GM21529 (cell line): ENCODE measurements around the gene DNAJB6.

ENCODE experiments used
- ATAC-seq: cut with Tn5 transposase; IDR thresholded peaks from one replicate; pipeline ENCODE4 v1.9.1; 2021; ENCODE audit not compliant: unreplicated experiment

Gene DNAJB6

GRCh38 chr7:157407512-157408257, 70.9 kb downstream of the DNAJB6 start:
- ATAC-seq: no peak

DNA sequence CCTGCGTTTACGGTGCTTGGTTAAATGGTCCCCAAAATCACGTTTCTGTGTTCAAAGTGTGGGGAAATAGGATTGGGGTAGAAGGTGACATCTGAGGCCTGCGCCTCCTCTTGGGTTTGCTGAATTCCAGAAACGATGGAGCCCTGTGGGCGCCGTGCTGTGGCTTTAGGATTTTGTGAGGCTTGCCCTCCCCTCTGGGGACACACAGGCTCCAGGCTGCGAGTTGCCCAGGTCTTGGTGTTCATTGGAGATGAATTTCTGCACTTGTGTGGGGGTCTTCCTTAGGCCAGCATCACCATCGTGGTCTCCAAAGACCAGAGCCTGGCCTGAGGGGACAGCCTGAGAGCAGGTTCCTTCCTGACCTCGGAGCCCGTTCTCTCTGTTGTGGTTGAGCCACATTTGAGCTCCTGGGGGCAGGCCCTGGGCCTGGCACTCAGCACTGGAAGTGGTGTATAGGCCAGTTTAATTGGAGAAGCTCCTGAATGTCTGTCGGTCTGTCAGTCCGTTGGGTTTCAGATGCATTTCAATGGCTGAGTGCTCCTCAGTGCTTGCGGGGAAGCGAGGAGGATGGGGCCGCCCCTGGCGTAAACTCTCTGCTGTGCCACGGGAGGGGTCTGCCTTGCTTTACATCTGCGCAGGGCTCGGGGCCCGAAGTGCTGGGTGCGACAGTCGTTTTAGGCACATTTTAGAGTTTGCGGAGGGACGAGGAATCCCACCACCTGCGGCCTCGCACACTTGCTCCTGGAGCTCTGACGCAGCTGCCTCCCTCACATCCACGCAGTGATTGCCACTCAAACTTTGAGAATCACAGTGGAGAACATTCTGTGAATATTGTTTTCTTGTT, 71.7 kb downstream of the DNAJB6 start:
- no peak for ATAC-seq

GRCh38 chr7:157409149-157409752, 72.4 kb downstream of the DNAJB6 start:
- ATAC-seq: no peak

DNA sequence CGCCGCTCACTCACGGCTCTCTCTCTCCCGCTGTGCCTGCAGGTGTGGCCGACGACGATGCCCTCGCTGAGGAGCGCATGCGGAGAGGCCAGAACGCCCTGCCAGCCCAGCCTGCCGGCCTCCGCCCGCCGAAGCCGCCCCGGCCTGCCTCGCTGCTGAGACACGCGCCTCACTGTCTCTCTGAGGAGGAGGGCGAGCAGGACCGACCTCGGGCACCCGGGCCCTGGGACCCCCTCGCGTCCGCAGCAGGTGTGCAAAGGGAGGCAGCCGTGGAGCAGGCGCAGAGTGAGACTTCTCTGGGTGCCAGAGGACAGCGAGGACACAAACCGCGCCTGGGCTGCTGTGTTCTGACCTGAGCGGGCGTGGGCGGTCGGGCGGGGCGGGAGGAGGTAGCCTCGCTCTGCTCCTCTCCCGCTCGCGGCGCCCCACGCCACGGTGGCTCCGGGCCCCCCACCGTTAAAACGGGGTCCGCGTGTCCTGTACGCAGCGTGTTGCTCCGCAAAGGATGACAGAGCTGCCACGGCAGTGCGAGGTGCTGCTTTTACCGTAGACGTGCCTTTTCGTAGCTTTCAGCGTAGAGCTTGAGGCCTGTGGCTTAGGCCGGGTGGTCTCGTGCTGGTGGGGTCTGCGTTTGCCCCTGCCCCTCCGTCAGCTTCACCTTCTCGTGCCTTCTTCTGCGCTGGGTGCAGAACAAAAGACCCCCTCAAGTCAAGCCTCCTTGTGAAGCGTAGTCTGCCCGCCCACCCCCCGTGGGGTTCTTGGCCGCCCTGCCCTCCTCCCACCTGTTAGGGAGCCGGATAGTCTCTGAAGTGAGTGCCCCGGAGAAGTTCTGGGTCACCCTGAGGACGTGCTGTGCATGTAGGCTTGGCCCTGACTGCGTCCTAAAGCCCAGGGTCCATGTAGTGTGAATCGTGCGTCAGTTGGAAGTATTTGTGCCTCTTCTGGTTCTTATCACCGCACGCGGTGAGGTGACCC, 73.2 kb downstream of the DNAJB6 start:
- no peak for ATAC-seq

GRCh38 chr7:157410831-157411556, 74.2 kb downstream of the DNAJB6 start:
- no peak for ATAC-seq

DNA sequence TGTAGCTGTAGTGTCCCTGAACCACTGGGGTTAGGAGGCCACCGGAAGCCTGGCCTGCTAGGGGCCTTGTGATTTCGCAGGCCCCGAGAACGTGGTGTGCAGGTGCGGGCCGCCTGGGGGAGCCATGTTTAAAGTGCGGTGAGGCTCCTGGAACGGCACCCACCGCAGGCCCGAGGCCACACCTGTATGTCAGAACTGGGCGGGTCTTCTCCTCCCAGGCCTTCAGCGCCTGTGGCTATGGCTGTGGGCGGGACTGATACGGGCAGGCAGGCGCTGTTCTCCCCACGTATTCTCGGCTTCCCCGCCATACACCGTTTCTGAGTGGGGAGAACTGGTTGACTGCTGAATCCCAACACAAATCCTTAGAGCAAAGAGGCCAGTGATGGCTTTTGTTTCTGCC, 74.8 kb downstream of the DNAJB6 start:
- peak; percentile 73 for ATAC-seq

- peak; percentile 41 for ATAC-seq
Measured at GRCh38 chr7:157412021-157412443, 75.2 kb downstream of the DNAJB6 start.

- no peak for ATAC-seq
Measured at GRCh38 chr7:157412491-157413180, 75.8 kb downstream of the DNAJB6 start.

GRCh38 chr7:157413881-157414701, 77.3 kb downstream of the DNAJB6 start:
- ATAC-seq: no peak

GRCh38 chr7:157414702-157415096, 77.9 kb downstream of the DNAJB6 start:
- no peak for ATAC-seq

DNA sequence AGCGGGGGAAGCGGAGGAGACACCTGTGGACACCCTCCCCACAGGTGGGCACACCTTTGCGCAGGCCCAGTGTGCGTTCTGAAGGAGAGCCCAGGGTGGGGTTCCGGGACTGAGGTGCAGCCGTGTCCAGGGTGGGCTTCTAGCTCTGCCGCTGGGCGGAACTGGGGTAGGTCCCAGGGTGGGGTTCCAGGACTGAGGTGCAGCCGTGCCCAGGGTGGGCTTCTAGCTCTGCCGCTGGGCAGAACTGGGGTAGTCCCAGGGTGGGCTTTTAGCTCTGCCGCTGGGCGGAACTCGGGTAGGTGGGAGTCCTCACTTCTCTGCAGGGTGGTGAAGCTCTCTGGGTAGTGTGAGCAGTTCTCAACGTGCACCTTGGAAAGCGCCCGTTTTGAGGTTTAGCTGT, 78.7 kb downstream of the DNAJB6 start:
- no peak for ATAC-seq

DNA sequence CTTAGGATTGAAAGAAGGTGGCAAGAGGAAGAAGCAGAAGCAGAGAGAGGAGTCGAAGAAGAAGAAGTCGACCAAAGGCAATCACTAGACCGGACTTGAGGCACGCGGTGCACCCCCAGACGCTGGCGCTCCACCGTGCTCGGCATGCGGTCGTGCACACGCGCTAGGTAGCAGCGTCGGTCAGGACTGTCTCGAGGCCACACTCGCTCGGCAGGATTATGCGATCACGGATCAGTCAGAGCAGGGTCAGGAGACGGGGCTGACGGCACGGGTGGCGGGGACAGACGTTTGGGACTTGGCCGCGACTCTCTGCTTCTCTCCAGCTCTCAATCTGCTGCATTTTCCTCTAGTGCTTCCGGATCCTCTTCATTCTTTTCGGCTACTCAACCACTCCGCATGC, 79.2 kb downstream of the DNAJB6 start:
- no peak for ATAC-seq

- ATAC-seq: no peak
Measured at GRCh38 chr7:157418204-157419034, 81.6 kb downstream of the DNAJB6 start.

DNA sequence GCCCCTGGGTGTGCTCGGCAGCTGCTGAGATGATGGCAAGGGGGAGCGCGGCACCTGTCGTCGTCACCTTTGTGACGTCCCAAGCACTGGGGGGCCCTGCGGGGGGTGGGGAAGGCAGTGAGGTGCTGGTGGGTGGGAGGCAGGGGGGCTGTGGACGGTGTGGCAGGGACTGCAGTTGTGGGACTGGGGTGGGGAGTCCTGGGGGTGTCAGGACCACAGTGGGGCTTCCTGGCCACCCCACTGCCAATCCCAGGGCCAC, 82.2 kb downstream of the DNAJB6 start:
- ATAC-seq: no peak

DNA sequence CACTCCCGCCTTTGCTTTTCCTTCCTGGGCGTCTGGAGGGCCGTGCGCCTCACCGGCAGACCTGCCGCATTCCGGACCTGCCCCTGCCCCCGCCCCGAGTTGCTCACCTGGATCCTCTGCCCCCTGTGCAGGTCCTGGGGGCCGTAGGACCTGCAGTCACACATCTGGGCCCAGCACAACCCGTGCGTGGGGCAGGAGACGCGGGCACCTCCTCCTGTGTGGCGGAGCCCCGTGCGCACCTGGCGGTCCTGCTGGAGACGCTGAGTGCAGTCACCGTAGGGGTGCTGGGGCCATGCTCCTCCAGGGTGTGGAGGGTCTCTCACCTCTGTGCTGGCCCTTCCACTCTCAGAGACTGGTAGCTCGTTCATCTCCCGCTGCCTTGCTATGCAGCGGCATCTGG, 85.5 kb downstream of the DNAJB6 start:
- ATAC-seq: no peak

GRCh38 chr7:157423348-157423747, 86.5 kb downstream of the DNAJB6 start:
- ATAC-seq: no peak

GRCh38 chr7:157423886-157424565, 87.2 kb downstream of the DNAJB6 start:
- ATAC-seq: no peak
